ENCODE measurements around the gene EPM2A. TPM values are rescaled to one million over a fixed set of nuclear protein-coding genes. Genes with fewer than 3 reads are reported as not detected.

The EPM2A gene
- total and polyA plus RNA-seq, 2 donors (not counting 3 experiments of a cell fraction or from before 2014, with no cell fraction given): 3.1 to 4.8 TPM

DNA sequence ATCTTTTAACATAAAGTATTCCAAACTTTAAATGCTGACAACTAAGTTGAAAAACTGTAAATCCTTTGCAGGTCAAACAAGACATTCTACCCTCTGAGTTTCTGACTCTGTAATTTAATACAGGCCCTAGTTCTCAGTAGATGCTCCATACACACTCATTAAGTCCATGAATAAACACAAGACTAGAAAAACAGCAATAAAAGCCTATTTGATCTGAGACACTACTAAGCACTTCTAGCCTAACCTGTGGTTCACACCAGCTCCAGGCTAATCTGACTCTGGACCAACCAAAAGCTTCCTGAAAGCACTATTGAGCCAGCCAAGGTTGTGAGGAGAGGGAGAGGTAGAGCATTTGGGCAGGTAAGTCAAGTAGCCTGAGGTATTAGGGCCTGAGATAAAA is 103.9 kb downstream of the EPM2A start:
- no peaks in the 10 kb centered on the region for H4K20me1 ChIP-seq (replicated peaks; ENCODE audit: control insufficient read depth, extremely low read depth, insufficient read depth, low read length)
- ChIA-PET CTCF (interaction anchor here (1.1 kb wide), 1 partner anchor 39 kb away, joined by 3 read pairs; no protein-coding TSS in a partner anchor), POLR2A (no interaction called here)
- no peaks in the 10 kb centered on the region for H3K9me3 ChIP-seq (replicated peaks; ENCODE audit: control insufficient read depth, insufficient read depth, low read length)
- H3K9ac ChIP-seq (replicated peaks; ENCODE audit: extremely low read depth, insufficient read depth, low read length): no peak overlapping the region
- no peaks in the 10 kb centered on the region for H3K36me3 ChIP-seq (ENCODE audit: control insufficient read depth in 2 of 2, extremely low read depth in 1 of 2, insufficient read depth in 2 of 2, low read length in 2 of 2)
- no peak for FAIRE-seq
- dilution Hi-C loops (cut with MboI; ENCODE audit: extremely low pct_ligation_motif_present, low sequenced_read_pairs): no loop called here
- H2AFZ ChIP-seq (ENCODE audit: low read depth, low read length): no peak overlapping the region
- H3K27me3 ChIP-seq (ENCODE audit: control insufficient read depth in 2 of 2, insufficient read depth in 2 of 2, low read length in 2 of 2): no peaks in the 10 kb centered on the region
- DNase-seq (ENCODE audit: low read depth, low spot score): no peak
- H3K9me1 ChIP-seq (replicated peaks; ENCODE audit: control insufficient read depth, extremely low read depth, insufficient read depth, low read length): no peaks in the 10 kb centered on the region
- H3K4me1 ChIP-seq (ENCODE audit: control insufficient read depth, extremely low read depth, insufficient read depth, low read length): no peaks in the 10 kb centered on the region
- BruUV-seq (replicated peaks): no TSS peak
- intact Hi-C loops (cut with micrococcal nuclease): loop anchor here (5.0 kb wide), 1 partner anchor 1044 kb away; no protein-coding TSS in a partner anchor
- no peak overlapping the region for H3K4me3 ChIP-seq (replicated peaks in 1 of 3; ENCODE audit: insufficient read depth in 1 of 3, low read depth in 1 of 3, low read length in 3 of 3)
- H3K27ac ChIP-seq (ENCODE audit: insufficient read depth, low read depth, low read length): no peak overlapping the region
- H3K79me2 ChIP-seq (ENCODE audit: control insufficient read depth, insufficient read depth, low read length): no peaks in the 10 kb centered on the region
- TF ChIP-seq FOS (IDR thresholded peaks at IDR 0.05; ENCODE audit: borderline replicate concordance, insufficient read depth, low read length): no peak
- TF ChIP-seq, protein P1, sequence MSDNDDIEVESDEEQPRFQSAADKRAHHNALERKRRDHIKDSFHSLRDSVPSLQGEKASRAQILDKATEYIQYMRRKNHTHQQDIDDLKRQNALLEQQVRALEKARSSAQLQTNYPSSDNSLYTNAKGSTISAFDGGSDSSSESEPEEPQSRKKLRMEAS (IDR thresholded peaks at IDR 0.05; ENCODE audit: insufficient read depth, insufficient read length): no peak
- no peak for TF ChIP-seq GATA2 (IDR thresholded peaks at IDR 0.05; ENCODE audit: insufficient read depth, insufficient read length, low read depth, low read length)
- TF ChIP-seq POLR2AphosphoS5 (IDR thresholded peaks at IDR 0.05; ENCODE audit: insufficient read depth, low read depth, low read length): no peak
- no peak for TF ChIP-seq JUN (IDR thresholded peaks at IDR 0.05; ENCODE audit: borderline replicate concordance, insufficient read depth, insufficient read length, low read depth)
- no peak for TF ChIP-seq MYC (IDR thresholded peaks at IDR 0.05; ENCODE audit: low read depth, low read length)
- TF ChIP-seq EZH2 (IDR thresholded peaks at IDR 0.05; ENCODE audit: borderline replicate concordance, low read depth, low read length, severe bottlenecking): no peak
- TF ChIP-seq POLR2A (IDR thresholded peaks at IDR 0.05; ENCODE audit: low read depth, low read length): no peak
- TF ChIP-seq, protein P2, sequence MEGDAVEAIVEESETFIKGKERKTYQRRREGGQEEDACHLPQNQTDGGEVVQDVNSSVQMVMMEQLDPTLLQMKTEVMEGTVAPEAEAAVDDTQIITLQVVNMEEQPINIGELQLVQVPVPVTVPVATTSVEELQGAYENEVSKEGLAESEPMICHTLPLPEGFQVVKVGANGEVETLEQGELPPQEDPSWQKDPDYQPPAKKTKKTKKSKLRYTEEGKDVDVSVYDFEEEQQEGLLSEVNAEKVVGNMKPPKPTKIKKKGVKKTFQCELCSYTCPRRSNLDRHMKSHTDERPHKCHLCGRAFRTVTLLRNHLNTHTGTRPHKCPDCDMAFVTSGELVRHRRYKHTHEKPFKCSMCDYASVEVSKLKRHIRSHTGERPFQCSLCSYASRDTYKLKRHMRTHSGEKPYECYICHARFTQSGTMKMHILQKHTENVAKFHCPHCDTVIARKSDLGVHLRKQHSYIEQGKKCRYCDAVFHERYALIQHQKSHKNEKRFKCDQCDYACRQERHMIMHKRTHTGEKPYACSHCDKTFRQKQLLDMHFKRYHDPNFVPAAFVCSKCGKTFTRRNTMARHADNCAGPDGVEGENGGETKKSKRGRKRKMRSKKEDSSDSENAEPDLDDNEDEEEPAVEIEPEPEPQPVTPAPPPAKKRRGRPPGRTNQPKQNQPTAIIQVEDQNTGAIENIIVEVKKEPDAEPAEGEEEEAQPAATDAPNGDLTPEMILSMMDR (IDR thresholded peaks at IDR 0.05; ENCODE audit: extremely low read depth in 1 of 2, insufficient read depth in 1 of 2, low read depth in 1 of 2, low read length in 2 of 2): no peak
- no peak overlapping the region for H3K4me2 ChIP-seq (ENCODE audit: insufficient read depth, low read length)
